ENCODE measurements around the gene PROKR1. TPM values are rescaled to one million over a fixed set of nuclear protein-coding genes. Genes with fewer than 3 reads are reported as not detected.

The PROKR1 gene
- total and polyA plus RNA-seq, 2 donors (not counting 3 experiments of a cell fraction or from before 2014, with no cell fraction given), result not detected

DNA sequence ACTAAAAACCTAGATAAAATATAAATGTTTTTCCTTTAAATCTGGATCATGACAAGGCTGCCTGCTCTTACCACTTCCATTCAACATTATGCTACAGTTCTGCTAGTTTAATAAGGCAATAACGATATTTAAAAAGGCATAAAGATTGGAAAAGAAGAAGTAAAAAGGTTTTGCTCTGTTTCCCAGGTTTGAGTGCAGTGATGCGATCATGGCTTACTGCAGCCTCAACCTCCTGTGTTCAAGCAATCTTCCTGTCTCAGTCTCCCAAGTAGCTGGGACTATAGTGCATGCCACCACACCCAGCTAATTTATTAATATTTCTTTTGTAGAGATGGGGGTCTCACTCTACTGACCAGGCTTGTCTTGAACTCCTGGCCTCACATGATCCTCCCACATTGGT lies 40.8 kb downstream of the PROKR1 start:
- DNase-seq (ENCODE audit: low read depth, low spot score) (no peak), FAIRE-seq (no peak)
- Histone ChIP-seq H3K36me3 (ENCODE audit: control insufficient read depth in 2 of 2, extremely low read depth in 1 of 2, insufficient read depth in 2 of 2, low read length in 2 of 2) (no peaks in the 10 kb centered on the region), H3K4me1 (ENCODE audit: control insufficient read depth, extremely low read depth, insufficient read depth, low read length) (no peaks in the 10 kb centered on the region), H3K9me3 (replicated peaks; ENCODE audit: control insufficient read depth, insufficient read depth, low read length) (no peaks in the 10 kb centered on the region), H3K27me3 (ENCODE audit: control insufficient read depth in 2 of 2, insufficient read depth in 2 of 2, low read length in 2 of 2) (peaks cover 3 to 5% of the 10 kb centered on the region in 2 experiments), H2AFZ (ENCODE audit: low read depth, low read length) (no peak overlapping the region), H3K9me1 (replicated peaks; ENCODE audit: control insufficient read depth, extremely low read depth, insufficient read depth, low read length) (no peaks in the 10 kb centered on the region), H3K9ac (replicated peaks; ENCODE audit: extremely low read depth, insufficient read depth, low read length) (no peak overlapping the region), H3K27ac (ENCODE audit: insufficient read depth, low read depth, low read length) (no peak overlapping the region), H3K4me2 (ENCODE audit: insufficient read depth, low read length) (no peak overlapping the region), H4K20me1 (replicated peaks; ENCODE audit: control insufficient read depth, extremely low read depth, insufficient read depth, low read length) (no peaks in the 10 kb centered on the region), H3K79me2 (ENCODE audit: control insufficient read depth, insufficient read depth, low read length) (no peaks in the 10 kb centered on the region), H3K4me3 (replicated peaks in 1 of 3; ENCODE audit: insufficient read depth in 1 of 3, low read depth in 1 of 3, low read length in 3 of 3) (no peak overlapping the region)
- POLR2A ChIA-PET, result no interaction called here
- BruUV-seq (replicated peaks), result no TSS peak
- dilution Hi-C loops (cut with MboI; ENCODE audit: extremely low pct_ligation_motif_present, low sequenced_read_pairs), result no loop called here
- TF ChIP-seq EZH2 (IDR thresholded peaks at IDR 0.05; ENCODE audit: borderline replicate concordance, low read depth, low read length, severe bottlenecking) (no peak), JUN (IDR thresholded peaks at IDR 0.05; ENCODE audit: borderline replicate concordance, insufficient read depth, insufficient read length, low read depth) (no peak), FOS (IDR thresholded peaks at IDR 0.05; ENCODE audit: borderline replicate concordance, insufficient read depth, low read length) (no peak), POLR2AphosphoS5 (IDR thresholded peaks at IDR 0.05; ENCODE audit: insufficient read depth, low read depth, low read length) (no peak), GATA2 (IDR thresholded peaks at IDR 0.05; ENCODE audit: insufficient read depth, insufficient read length, low read depth, low read length) (no peak), POLR2A (IDR thresholded peaks at IDR 0.05; ENCODE audit: low read depth, low read length) (no peak), MYC (IDR thresholded peaks at IDR 0.05; ENCODE audit: low read depth, low read length) (no peak)
- TF ChIP-seq, protein P1, sequence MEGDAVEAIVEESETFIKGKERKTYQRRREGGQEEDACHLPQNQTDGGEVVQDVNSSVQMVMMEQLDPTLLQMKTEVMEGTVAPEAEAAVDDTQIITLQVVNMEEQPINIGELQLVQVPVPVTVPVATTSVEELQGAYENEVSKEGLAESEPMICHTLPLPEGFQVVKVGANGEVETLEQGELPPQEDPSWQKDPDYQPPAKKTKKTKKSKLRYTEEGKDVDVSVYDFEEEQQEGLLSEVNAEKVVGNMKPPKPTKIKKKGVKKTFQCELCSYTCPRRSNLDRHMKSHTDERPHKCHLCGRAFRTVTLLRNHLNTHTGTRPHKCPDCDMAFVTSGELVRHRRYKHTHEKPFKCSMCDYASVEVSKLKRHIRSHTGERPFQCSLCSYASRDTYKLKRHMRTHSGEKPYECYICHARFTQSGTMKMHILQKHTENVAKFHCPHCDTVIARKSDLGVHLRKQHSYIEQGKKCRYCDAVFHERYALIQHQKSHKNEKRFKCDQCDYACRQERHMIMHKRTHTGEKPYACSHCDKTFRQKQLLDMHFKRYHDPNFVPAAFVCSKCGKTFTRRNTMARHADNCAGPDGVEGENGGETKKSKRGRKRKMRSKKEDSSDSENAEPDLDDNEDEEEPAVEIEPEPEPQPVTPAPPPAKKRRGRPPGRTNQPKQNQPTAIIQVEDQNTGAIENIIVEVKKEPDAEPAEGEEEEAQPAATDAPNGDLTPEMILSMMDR (IDR thresholded peaks at IDR 0.05; ENCODE audit: extremely low read depth in 1 of 2, insufficient read depth in 1 of 2, low read depth in 1 of 2, low read length in 2 of 2), result no peak
- TF ChIP-seq, protein P2, sequence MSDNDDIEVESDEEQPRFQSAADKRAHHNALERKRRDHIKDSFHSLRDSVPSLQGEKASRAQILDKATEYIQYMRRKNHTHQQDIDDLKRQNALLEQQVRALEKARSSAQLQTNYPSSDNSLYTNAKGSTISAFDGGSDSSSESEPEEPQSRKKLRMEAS (IDR thresholded peaks at IDR 0.05; ENCODE audit: insufficient read depth, insufficient read length), result no peak
- intact Hi-C loops (cut with micrococcal nuclease), result no loop called here
- CTCF ChIA-PET, result no interaction called here

All from endothelial cell of umbilical vein (primary cell).